AG04450 (cell line): ENCODE results near the gene ADGRG7. TPM values are rescaled to one million over a fixed set of nuclear protein-coding genes. Genes with fewer than 3 reads are reported as not detected.

ENCODE experiments used
- CTCF ChIA-PET: fragments of 300-600, 350-600 bp; formaldehyde crosslinking; extraction: SDS; loops from one replicate; lab custom pipeline; 2022; ENCODE audit warnings: antibody characterized with exemption, inconsistent platforms; lab: Charles Lee
- POLR2A ChIA-PET: fragments of 350-600 bp; formaldehyde crosslinking; extraction: SDS; loops from one replicate; lab custom pipeline; 2021; ENCODE audit warnings: antibody characterized with exemption, inconsistent platforms; lab: Yijun Ruan, JAX
- DNase-seq: peaks from one replicate; pipeline ENCODE4 v3.0.0-alpha.2; 2011; ENCODE audit warnings: low read depth, low spot score
- H3K27ac ChIP-seq: one replicate; pipeline ENCODE4 v1.5.1; 2012; ENCODE audit warnings: low read depth, low read length, control low read depth
- H3K27me3 ChIP-seq: one replicate; pipeline ENCODE4 v1.6.0; 2012; ENCODE audit warnings: low read length; ENCODE audit not compliant: control insufficient read depth, insufficient read depth
- H3K4me3 ChIP-seq: 2 replicates; pipeline ENCODE4 v1.5.1; 2011; ENCODE audit warnings: mild to moderate bottlenecking, low read depth, low read length, control low read depth
- H3K9me3 ChIP-seq: 2 replicates; pipeline ENCODE4 v1.5.1; 2012; ENCODE audit warnings: low read length; ENCODE audit not compliant: control insufficient read depth, insufficient read depth
- polyA plus RNA-seq: library from polyadenylated mRNA; depleted of rRNA; stranded (reverse); fragments of >200 nt; gene quantifications from 2 replicates; pipeline ENCODE4 v1.2.3, GENCODE V29; 2011
- TF ChIP-seq, protein P1 (sequence below): IDR thresholded peaks from 2 replicates; pipeline ENCODE4 v1.5.1; 2011; ENCODE audit warnings: low read depth, low read length, control low read depth, inconsistent platforms

The ADGRG7 gene
- polyA plus RNA-seq, 1 experiment, result not detected

DNA sequence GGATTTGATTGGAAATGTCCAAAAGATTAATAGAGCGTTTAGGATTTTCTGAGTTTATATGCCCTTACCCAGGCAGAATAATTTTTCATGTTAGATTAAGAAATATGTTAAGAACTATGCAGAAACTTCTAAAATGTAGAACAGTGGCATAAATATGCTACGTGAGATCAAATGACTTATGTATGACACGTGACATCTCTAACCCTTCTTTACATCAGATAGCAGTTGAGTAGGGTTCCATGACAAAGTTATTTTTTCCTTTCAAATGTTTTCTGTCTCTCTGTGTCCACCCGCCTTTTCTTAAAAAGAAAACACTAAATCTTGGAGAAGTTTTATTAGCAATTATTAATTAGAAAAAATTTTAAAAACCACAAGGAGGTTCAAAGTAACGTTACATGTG lies 91.3 kb downstream of the ADGRG7 start:
- CTCF ChIA-PET, result no interaction called here
- peaks cover 14% of the 10 kb centered on the region for H3K27me3 ChIP-seq
- TF ChIP-seq, protein P1, sequence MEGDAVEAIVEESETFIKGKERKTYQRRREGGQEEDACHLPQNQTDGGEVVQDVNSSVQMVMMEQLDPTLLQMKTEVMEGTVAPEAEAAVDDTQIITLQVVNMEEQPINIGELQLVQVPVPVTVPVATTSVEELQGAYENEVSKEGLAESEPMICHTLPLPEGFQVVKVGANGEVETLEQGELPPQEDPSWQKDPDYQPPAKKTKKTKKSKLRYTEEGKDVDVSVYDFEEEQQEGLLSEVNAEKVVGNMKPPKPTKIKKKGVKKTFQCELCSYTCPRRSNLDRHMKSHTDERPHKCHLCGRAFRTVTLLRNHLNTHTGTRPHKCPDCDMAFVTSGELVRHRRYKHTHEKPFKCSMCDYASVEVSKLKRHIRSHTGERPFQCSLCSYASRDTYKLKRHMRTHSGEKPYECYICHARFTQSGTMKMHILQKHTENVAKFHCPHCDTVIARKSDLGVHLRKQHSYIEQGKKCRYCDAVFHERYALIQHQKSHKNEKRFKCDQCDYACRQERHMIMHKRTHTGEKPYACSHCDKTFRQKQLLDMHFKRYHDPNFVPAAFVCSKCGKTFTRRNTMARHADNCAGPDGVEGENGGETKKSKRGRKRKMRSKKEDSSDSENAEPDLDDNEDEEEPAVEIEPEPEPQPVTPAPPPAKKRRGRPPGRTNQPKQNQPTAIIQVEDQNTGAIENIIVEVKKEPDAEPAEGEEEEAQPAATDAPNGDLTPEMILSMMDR, result no peak
- POLR2A ChIA-PET, result no interaction called here
- H3K9me3 ChIP-seq, result no peaks in the 10 kb centered on the region
- H3K4me3 ChIP-seq, result no peak overlapping the region
- DNase-seq, result no peak
- H3K27ac ChIP-seq, result no peak overlapping the region

DNA sequence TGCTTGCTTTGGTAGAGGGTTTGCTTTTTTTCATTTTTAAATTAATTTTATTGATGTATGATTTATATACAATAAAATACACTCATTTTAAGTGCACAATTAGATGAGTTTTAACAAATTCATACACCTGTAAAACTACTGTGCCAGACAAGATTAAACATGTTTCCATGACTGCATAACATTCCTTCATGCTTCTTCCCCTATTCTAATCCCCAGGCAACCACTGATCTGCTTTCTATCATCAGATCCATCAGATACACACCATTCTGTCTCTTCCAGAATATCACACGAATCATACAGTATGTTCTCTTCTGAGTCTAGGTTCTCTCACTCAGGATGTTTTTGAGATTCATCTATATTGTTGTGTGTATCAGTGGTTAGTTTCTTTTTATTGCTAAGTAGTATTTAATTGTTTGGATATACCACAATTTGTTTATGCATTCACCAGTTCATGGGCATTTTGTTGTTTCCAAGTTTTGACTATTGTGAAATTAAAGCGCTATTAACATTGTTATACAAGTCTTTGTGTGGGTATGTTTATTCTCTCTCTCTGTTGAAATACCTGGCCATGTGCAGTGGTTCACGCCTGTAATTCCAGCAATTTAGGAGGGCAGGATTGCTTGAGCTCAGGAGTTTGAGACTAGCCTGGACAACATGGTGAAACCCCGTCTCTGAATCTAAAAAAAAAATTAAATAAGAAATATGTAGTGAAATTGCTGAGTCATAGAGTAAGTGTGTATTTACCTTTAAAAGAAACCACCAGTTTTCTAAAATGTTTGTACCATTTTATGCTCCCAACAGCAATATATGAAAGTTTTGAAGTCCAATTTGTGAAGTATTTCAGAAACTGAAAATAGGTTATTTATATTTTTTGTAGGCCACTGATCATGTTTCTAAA lies 92.9 kb downstream of the ADGRG7 start:
- no peak overlapping the region for H3K27ac ChIP-seq
- TF ChIP-seq, protein P1, result no peak
- POLR2A ChIA-PET, result interaction anchor here (1.1 kb wide), 1 partner anchor 210 kb away, joined by 3 read pairs; the partner anchor contains the start of gene TMEM45A
- CTCF ChIA-PET, result interaction anchor here (1.5 kb wide), 1 partner anchor 240 kb away, joined by 4 read pairs; no protein-coding TSS in a partner anchor
- H3K4me3 ChIP-seq, result no peak overlapping the region
- no peak for DNase-seq
- no peaks in the 10 kb centered on the region for H3K9me3 ChIP-seq
- H3K27me3 ChIP-seq, result peaks cover 9% of the 10 kb centered on the region

DNA sequence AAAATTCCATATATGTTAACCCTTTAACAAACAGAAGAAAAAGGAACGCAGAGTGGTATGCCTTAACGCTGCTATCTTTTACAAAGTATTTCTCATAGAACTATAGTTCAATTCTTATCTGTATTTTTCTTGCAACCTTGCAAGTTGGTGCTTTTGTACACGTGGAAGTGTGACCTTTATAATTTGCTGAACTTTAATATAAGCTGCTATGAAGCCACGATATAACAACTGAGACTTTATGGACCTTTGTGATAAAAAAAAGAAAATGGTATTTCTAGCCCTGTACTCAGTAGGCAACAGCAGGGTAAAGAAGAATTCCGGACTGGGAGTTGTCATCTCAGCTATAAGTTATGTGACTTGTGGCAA lies 93.6 kb downstream of the ADGRG7 start:
- POLR2A ChIA-PET, result interaction anchor here (1.1 kb wide), 1 partner anchor 210 kb away, joined by 3 read pairs; the partner anchor contains the start of gene TMEM45A

DNA sequence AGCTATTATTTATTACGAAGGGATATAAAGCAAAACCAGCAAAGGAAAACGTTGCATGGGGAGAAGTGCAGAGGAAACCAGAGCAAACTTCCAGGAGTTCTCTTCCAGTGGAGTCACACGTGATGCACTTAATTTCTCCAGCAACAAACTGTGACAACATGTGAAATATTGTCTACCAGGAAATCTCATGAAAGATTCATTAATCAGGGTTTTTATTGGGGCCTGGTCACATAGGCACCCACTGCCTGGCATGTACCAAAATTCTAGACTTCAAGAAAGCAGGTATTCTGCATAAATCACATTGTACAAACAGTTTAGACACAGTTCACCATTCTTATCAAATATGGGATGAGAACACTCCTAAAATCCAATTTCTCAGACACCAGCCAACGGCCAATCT lies 94.5 kb downstream of the ADGRG7 start:
- ChIA-PET CTCF (interaction anchor here (0.8 to 1.5 kb wide), 2 partner anchors 241 to 872 kb away, joined by 4 to 5 read pairs; no protein-coding TSS in a partner anchor), POLR2A (interaction anchor here (1.1 kb wide), 1 partner anchor 211 kb away, joined by 3 read pairs; the partner anchor contains the start of gene TMEM45A)
- Histone ChIP-seq H3K27ac (no peak overlapping the region), H3K9me3 (no peaks in the 10 kb centered on the region), H3K27me3 (no peaks in the 10 kb centered on the region), H3K4me3 (no peak overlapping the region)
- TF ChIP-seq, protein P1, result no peak
- no peak for DNase-seq

More for the DNA sequence above, 93.6 kb downstream of the ADGRG7 start:
- CTCF ChIA-PET, result interaction anchor here (0.6 to 1.5 kb wide), 2 partner anchors 240 to 299 kb away, joined by 4 read pairs; no protein-coding TSS in a partner anchor
- TF ChIP-seq, protein P1, result no peak
- Histone ChIP-seq H3K27ac (no peak overlapping the region), H3K27me3 (peaks cover 6% of the 10 kb centered on the region), H3K4me3 (no peak overlapping the region), H3K9me3 (no peaks in the 10 kb centered on the region)
- DNase-seq, result no peak

DNA sequence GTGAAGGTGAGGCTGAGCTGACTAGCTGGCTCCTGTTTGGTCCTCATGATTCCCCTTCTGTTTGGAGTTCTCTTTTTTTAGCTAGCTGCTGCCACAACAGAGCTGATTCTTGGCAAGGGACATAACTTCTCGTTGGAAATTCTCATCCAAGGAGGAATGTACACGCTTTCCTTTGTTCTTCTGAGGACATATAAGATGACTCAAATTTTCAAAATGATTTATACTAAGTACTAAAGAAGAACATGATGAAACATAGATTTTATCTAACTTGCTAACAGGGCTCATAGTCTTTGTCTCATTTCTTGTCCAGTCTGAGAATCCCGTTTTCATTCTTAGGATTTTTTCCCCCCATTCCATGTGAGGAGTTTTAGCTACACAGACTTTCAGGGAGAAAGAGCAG lies 97.0 kb downstream of the ADGRG7 start:
- no peak overlapping the region for H3K27ac ChIP-seq
- no peak for DNase-seq
- H3K4me3 ChIP-seq, result no peak overlapping the region
- H3K9me3 ChIP-seq, result no peaks in the 10 kb centered on the region; the same call in 1 of the 2 replicates
- ChIA-PET CTCF (interaction anchor here (0.9 kb wide), 1 partner anchor 243 kb away, joined by 6 read pairs; no protein-coding TSS in a partner anchor), POLR2A (no interaction called here)
- TF ChIP-seq, protein P1, result no peak
- H3K27me3 ChIP-seq, result no peaks in the 10 kb centered on the region
